GM12878 (cell line): ENCODE results near the gene BNIPL. TPM values are rescaled to one million over a fixed set of nuclear protein-coding genes. Genes with fewer than 3 reads are reported as not detected.

Experiments used
- BHLHE40 ChIP-seq, 2 experiments: fragments of 450-650 bp in 1 of 2; IDR thresholded peaks; 2 replicates each; pipeline ENCODE4 v1.6.1; 2011 to 2017; ENCODE audit warnings: low read depth in 2 of 2, borderline replicate concordance in 1 of 2, improper control_type of control experiment in 1 of 2, low read length in 1 of 2, mild to moderate bottlenecking in 1 of 2
- CHD4 ChIP-seq: fragments of 200-600 bp; sonication (generic); IDR thresholded peaks from 2 replicates; pipeline ENCODE4 v1.6.1; 2016; ENCODE audit warnings: mild to moderate bottlenecking
- EGR1 ChIP-seq, 2 experiments: IDR thresholded peaks; 1 replicate in 1 of 2; 2 replicates in 1 of 2; pipeline ENCODE4 v1.6.1; 2011 to 2012; ENCODE audit warnings: low read depth in 2 of 2, low read length in 2 of 2, borderline replicate concordance in 1 of 2, mild to moderate bottlenecking in 1 of 2, moderate library complexity in 1 of 2
- GATAD2B ChIP-seq: fragments of 450-650 bp; conservative IDR thresholded peaks from 2 replicates; pipeline ENCODE4 v1.6.1; 2017; ENCODE audit warnings: low read depth, mild to moderate bottlenecking, moderate library complexity
- LARP7 ChIP-seq: fragments of 450-650 bp; IDR thresholded peaks from 2 replicates; pipeline ENCODE4 v1.6.1; 2017; ENCODE audit warnings: mild to moderate bottlenecking
- MTA3 ChIP-seq: IDR thresholded peaks from 2 replicates; pipeline ENCODE4 v1.6.1; 2012; ENCODE audit warnings: low read length, inconsistent platforms, borderline replicate concordance
- NFYB ChIP-seq: IDR thresholded peaks from 2 replicates; pipeline ENCODE4 v1.6.1; 2011; ENCODE audit warnings: low read depth, mild to moderate bottlenecking, low read length, improper control_type of control experiment, moderate library complexity; ENCODE audit not compliant: insufficient read depth
- NRF1 ChIP-seq: conservative IDR thresholded peaks from 2 replicates; pipeline ENCODE4 v1.6.1; 2011; ENCODE audit warnings: mild to moderate bottlenecking, low read depth, low read length, improper control_type of control experiment
- POLR2AphosphoS5 ChIP-seq: IDR thresholded peaks from 2 replicates; pipeline ENCODE4 v1.6.1; 2011; ENCODE audit warnings: mild to moderate bottlenecking, low read length, inconsistent platforms
- POU2F2 ChIP-seq: IDR thresholded peaks from 3 replicates; pipeline ENCODE4 v1.6.1; 2011; ENCODE audit warnings: low read depth, mild to moderate bottlenecking, low read length, borderline replicate concordance
- RAD51 ChIP-seq: fragments of 450-650 bp; IDR thresholded peaks from 2 replicates; pipeline ENCODE4 v1.6.1; 2016; ENCODE audit warnings: moderate library complexity, mild to moderate bottlenecking, inconsistent platforms
- RBBP5 ChIP-seq: fragments of 200-600 bp; sonication (generic); conservative IDR thresholded peaks from 2 replicates; pipeline ENCODE4 v1.6.1; 2016
- SIX5 ChIP-seq: IDR thresholded peaks from 2 replicates; pipeline ENCODE4 v1.6.1; 2011; ENCODE audit warnings: mild to moderate bottlenecking, low read depth, low read length, moderate library complexity; ENCODE audit not compliant: severe bottlenecking
- SRF ChIP-seq, 2 experiments: IDR thresholded peaks; 2 replicates each; pipeline ENCODE4 v1.6.1; 2011; ENCODE audit warnings: low read depth in 2 of 2, low read length in 2 of 2, mild to moderate bottlenecking in 1 of 2, moderate library complexity in 1 of 2
- STAT1 ChIP-seq: fragments of 450-650 bp; conservative IDR thresholded peaks from 2 replicates; pipeline ENCODE4 v1.6.1; 2014; ENCODE audit warnings: antibody characterized with exemption, mild to moderate bottlenecking
- STAT3 ChIP-seq: IDR thresholded peaks from 2 replicates; pipeline ENCODE4 v1.6.1; 2011; ENCODE audit warnings: low read depth, low read length, improper control_type of control experiment
- ZZZ3 ChIP-seq: IDR thresholded peaks from 2 replicates; pipeline ENCODE4 v1.6.1; 2011; ENCODE audit warnings: low read depth; ENCODE audit not compliant: control insufficient read depth, insufficient read length
- polyA plus RNA-seq, 11 experiments: library from polyadenylated mRNA; depleted of rRNA in 4 of 11; unstranded in 6 of 11; stranded (reverse) in 5 of 11; fragments of >200 nt; fragmentation: Nextera tagmentation in 4 of 11; fragmentation: Illumina TruSeq in 1 of 11; extraction: Ambion mirVana in 4 of 11; extraction: Trizol in 1 of 11; gene quantifications; 1 replicate in 1 of 11; 2 replicates in 10 of 11; pipeline versions ENCODE4 v1.2.1 to v1.2.3, GENCODE V29; 2011 to 2016; ENCODE audit warnings: inconsistent platforms in 2 of 11, missing spikeins in 2 of 11, low read depth in 1 of 11
- total RNA-seq, 4 experiments: library from RNA; depleted of rRNA in 3 of 4; stranded (reverse); fragments of >200 nt in 3 of 4; fragmentation: Illumina TruSeq in 1 of 4; extraction: Trizol in 1 of 4; gene quantifications; 2 replicates each; pipeline versions ENCODE4 v1.2.1 to v1.2.3, GENCODE V29; 2013 to 2021
- TF ChIP-seq, protein P1 (sequence below): IDR thresholded peaks from 2 replicates; pipeline ENCODE4 v1.6.1; 2011; ENCODE audit warnings: mild to moderate bottlenecking, low read depth, low read length, moderate library complexity; ENCODE audit not compliant: insufficient replicate concordance
- TF ChIP-seq, protein P2 (sequence below): fragments of 450-650 bp; IDR thresholded peaks from 2 replicates; pipeline ENCODE4 v1.6.1; 2017; ENCODE audit warnings: mild to moderate bottlenecking, moderate library complexity
- TF ChIP-seq, protein P3 (sequence below): fragments of 450-650 bp; IDR thresholded peaks from 2 replicates; pipeline ENCODE4 v1.6.1; 2017; ENCODE audit warnings: mild to moderate bottlenecking, moderate library complexity

Gene BNIPL
- total and polyA plus RNA-seq, 10 of the 15 experiments (the other 5 are each of a cell fraction or from before 2014, with no cell fraction given), result 0.05 to 1.1 (median 0.17) TPM

DNA sequence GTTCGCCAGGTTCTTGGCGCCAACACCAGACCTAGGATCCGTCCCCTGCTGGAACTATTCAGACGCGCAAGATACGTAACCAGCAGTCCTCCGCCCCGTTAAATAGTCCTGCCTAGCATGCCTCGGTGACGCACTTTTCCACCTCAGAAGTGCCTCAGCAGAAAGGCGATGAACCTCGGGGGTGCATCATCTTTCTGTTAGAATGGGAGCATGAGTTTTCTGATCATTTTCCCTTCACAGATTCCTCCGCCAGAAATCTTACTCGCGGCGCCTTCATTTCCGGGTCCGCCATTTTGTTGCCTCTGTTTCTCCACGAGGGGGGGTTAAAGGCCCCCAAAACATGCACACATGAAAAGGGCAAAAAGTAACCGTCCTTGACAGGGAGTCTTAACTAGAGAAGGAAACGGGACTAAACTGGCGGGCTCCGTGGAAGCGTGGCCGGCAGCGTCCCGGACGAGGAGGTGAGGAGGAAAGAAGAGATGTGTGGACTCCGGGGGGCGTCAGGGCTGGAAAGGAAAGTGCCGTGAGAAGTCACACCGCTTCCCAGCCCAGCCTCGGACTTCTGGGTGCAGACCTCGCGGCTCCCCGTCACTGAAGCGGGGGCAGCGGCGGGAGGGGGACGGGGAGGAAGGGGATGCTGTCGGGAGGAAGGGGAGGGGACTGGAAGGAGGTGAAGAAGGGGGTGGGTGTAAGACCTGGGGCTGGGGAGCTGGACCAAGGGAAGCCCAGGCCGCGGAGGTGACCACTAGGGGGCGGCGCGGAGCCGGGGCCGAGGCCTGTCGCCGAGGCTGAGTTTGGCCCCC, 34.3 kb downstream of the BNIPL start, which contains the start of gene GABPB2 (continued):
- TF ChIP-seq GATAD2B, result peak; percentile 77
- peak in 1 of 2 experiments; percentile 75; a peak in 2 of 3 replicates for TF ChIP-seq EGR1 (IDR thresholded peaks at IDR 0.05; ENCODE audit: borderline replicate concordance in 1 of 2, low read depth in 2 of 2, low read length in 2 of 2)
- TF ChIP-seq SRF (IDR thresholded peaks at IDR 0.05; ENCODE audit: low read depth in 2 of 2, low read length in 2 of 2), result 0 out of 4 replicates have a peak, but pooled peaks of 1 of the 2 experiments have one; percentile 18
- no peak for TF ChIP-seq SIX5
- no peak for TF ChIP-seq STAT3
- TF ChIP-seq POLR2AphosphoS5, result peak; percentile 95
- TF ChIP-seq RAD51, result peak; percentile 74
- TF ChIP-seq NRF1, result no peak
- peak; percentile 87; the same call in 1 of the 3 replicates for TF ChIP-seq POU2F2
- TF ChIP-seq CHD4, result no peak
- TF ChIP-seq, protein P1, sequence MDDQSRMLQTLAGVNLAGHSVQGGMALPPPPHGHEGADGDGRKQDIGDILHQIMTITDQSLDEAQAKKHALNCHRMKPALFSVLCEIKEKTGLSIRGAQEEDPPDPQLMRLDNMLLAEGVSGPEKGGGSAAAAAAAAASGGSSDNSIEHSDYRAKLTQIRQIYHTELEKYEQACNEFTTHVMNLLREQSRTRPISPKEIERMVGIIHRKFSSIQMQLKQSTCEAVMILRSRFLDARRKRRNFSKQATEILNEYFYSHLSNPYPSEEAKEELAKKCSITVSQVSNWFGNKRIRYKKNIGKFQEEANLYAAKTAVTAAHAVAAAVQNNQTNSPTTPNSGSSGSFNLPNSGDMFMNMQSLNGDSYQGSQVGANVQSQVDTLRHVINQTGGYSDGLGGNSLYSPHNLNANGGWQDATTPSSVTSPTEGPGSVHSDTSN, result peak; percentile 81
- TF ChIP-seq, protein P2, sequence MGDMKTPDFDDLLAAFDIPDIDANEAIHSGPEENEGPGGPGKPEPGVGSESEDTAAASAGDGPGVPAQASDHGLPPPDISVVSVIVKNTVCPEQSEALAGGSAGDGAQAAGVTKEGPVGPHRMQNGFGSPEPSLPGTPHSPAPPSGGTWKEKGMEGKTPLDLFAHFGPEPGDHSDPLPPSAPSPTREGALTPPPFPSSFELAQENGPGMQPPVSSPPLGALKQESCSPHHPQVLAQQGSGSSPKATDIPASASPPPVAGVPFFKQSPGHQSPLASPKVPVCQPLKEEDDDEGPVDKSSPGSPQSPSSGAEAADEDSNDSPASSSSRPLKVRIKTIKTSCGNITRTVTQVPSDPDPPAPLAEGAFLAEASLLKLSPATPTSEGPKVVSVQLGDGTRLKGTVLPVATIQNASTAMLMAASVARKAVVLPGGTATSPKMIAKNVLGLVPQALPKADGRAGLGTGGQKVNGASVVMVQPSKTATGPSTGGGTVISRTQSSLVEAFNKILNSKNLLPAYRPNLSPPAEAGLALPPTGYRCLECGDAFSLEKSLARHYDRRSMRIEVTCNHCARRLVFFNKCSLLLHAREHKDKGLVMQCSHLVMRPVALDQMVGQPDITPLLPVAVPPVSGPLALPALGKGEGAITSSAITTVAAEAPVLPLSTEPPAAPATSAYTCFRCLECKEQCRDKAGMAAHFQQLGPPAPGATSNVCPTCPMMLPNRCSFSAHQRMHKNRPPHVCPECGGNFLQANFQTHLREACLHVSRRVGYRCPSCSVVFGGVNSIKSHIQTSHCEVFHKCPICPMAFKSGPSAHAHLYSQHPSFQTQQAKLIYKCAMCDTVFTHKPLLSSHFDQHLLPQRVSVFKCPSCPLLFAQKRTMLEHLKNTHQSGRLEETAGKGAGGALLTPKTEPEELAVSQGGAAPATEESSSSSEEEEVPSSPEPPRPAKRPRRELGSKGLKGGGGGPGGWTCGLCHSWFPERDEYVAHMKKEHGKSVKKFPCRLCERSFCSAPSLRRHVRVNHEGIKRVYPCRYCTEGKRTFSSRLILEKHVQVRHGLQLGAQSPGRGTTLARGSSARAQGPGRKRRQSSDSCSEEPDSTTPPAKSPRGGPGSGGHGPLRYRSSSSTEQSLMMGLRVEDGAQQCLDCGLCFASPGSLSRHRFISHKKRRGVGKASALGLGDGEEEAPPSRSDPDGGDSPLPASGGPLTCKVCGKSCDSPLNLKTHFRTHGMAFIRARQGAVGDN, result peak; percentile 69
- TF ChIP-seq ZZZ3, result no peak
- no peak for TF ChIP-seq NFYB
- TF ChIP-seq MTA3, result no peak
- peak; percentile 92; the same call in 1 of the 2 replicates for TF ChIP-seq LARP7
- TF ChIP-seq BHLHE40 (IDR thresholded peaks at IDR 0.05; ENCODE audit: borderline replicate concordance in 1 of 2, low read depth in 2 of 2, low read length in 1 of 2), result peak in 1 of 2 experiments; percentile 39; a peak in 1 of 4 replicates
- no peak for TF ChIP-seq RBBP5
- TF ChIP-seq STAT1, result peak; percentile 98
- TF ChIP-seq, protein P3, sequence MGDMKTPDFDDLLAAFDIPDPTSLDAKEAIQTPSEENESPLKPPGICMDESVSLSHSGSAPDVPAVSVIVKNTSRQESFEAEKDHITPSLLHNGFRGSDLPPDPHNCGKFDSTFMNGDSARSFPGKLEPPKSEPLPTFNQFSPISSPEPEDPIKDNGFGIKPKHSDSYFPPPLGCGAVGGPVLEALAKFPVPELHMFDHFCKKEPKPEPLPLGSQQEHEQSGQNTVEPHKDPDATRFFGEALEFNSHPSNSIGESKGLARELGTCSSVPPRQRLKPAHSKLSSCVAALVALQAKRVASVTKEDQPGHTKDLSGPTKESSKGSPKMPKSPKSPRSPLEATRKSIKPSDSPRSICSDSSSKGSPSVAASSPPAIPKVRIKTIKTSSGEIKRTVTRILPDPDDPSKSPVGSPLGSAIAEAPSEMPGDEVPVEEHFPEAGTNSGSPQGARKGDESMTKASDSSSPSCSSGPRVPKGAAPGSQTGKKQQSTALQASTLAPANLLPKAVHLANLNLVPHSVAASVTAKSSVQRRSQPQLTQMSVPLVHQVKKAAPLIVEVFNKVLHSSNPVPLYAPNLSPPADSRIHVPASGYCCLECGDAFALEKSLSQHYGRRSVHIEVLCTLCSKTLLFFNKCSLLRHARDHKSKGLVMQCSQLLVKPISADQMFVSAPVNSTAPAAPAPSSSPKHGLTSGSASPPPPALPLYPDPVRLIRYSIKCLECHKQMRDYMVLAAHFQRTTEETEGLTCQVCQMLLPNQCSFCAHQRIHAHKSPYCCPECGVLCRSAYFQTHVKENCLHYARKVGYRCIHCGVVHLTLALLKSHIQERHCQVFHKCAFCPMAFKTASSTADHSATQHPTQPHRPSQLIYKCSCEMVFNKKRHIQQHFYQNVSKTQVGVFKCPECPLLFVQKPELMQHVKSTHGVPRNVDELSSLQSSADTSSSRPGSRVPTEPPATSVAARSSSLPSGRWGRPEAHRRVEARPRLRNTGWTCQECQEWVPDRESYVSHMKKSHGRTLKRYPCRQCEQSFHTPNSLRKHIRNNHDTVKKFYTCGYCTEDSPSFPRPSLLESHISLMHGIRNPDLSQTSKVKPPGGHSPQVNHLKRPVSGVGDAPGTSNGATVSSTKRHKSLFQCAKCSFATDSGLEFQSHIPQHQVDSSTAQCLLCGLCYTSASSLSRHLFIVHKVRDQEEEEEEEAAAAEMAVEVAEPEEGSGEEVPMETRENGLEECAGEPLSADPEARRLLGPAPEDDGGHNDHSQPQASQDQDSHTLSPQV, result no peak; the same call in 1 of the 2 replicates
